Stimulated activated CD8-positive, alpha-beta memory T cell treated with anti-CD3 and anti-CD28 coated beads, Interleukin-12 subunit alpha, Interleukin-12 subunit beta, amount 100 ng/mL, for 1 hour (primary cell): ENCODE results near the gene TBCC.
"Not testable (repeated sequence)": the region's sequence is repeated elsewhere in the genome, so short reads cannot be mapped to it uniquely, and the experiment has no call there.

Experiments used
- DNase-seq: peaks from one replicate; pipeline ENCODE4 v3.0.0-alpha.2; 2020; ENCODE audit warnings: low read depth

The TBCC gene, protein sequence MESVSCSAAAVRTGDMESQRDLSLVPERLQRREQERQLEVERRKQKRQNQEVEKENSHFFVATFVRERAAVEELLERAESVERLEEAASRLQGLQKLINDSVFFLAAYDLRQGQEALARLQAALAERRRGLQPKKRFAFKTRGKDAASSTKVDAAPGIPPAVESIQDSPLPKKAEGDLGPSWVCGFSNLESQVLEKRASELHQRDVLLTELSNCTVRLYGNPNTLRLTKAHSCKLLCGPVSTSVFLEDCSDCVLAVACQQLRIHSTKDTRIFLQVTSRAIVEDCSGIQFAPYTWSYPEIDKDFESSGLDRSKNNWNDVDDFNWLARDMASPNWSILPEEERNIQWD

DNA sequence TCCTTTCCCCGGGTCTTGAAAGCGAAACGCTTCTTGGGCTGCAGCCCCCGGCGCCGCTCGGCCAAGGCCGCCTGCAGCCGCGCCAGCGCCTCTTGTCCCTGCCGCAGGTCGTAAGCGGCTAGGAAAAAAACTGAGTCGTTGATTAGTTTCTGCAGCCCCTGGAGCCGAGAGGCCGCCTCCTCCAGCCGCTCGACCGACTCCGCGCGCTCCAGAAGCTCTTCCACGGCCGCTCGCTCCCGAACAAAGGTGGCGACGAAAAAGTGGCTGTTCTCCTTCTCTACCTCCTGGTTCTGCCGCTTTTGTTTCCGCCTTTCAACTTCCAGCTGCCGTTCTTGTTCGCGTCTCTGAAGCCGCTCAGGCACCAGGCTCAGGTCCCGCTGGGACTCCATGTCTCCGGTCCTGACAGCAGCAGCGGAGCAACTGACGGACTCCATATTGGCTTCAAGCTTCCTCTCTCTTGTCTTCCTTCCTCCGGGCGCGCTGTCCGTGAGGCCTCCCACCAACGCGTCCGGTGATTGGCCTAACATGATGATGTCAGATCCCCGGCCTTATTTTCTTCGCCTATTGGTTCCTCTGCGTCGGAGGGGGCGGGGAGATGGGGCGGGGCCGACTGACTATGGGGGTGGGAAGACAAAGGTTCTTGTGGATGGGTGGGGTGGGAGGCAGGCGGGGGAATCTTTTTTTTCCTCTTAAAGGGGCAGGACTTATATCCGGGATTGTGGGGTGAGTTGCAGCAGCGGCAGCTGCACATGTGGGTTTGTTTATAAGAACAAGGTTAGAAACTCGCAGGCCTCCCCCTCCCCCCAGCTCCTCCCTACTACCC is at the start of gene TBCC:
Gene TBCC (minus strand): TSS at position 464 of the 823 bp plus-strand sequence. CDS start 30 bp downstream, at position 434.
- peak; percentile 90 for DNase-seq

DNA sequence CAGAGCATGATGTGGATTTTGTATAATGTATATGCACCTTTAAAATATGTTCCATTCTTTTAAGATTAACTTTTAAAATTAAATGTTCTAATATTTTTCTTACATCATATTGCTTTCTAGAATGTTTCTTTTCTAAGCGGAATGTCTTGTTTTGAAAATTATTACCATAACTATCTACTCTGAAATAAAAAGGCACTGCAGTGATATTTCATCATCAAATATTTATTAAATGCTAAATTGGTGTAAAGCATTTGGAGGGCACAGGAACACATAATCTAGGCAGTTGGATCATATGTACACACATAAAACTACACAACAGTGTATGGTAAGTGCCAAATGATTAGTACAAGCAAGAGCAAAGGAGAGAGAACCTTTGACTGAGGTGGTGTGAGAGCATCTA is 49.7 kb upstream of the TBCC start:
- DNase-seq = no peak

DNA sequence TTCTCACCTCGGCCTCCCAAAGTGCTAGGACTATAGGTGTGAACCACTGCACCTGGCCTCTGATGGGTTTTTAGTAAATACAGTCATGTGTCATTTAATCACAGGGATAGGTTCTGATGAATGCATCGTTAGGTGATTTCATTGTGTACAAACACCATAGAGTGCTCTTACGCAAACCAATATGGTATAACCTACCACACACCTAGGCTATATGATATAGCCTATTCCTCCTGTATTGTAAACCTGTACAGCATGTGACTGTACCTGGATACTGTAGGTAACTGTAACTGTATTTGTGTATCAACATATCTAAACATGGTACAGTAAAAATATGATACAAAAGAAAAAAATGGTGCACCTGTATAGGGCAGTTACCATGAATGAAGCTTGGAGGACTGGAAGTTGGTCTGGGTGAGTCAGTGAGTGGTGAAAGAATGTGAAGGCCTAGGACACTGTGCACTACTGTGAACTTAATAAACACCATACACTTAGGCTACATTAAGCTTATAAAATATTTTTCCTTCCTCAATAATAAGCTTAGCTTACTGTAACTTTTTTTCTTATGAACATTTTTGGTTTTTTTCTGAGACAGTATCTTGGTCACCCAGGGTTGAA is 45.9 kb upstream of the TBCC start:
- DNase-seq = no peak

DNA sequence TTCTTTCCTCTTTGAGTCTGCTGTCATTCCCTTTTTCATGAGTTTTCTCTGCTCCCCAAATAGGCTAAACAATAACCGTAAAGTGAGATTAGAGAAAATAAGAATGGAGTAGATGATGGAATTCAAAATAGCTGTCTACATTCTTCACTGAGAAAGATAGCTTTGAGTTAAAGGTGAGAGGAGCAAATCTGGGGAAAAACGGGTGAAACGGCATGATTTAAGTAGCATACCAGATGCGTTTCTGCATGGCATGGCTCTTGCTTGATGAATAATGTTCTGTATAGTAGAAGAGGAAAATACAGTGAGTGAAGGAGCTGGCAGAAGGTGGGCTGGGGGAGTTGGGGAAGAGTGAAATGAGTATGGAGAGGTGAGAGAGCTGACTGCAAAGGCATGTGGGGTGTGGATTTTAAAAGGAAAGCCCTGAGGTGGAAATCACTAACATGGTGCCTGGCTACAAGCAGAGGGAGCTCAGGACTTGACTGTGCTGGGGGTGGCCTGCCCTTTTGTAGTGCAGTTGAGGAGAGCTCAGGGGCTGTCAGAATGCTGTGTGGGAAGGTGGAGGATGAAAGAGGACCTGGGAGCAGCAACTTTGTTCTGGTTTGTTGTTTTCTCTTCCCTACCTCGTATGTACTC is 44.8 kb upstream of the TBCC start:
- no peak for DNase-seq

DNA sequence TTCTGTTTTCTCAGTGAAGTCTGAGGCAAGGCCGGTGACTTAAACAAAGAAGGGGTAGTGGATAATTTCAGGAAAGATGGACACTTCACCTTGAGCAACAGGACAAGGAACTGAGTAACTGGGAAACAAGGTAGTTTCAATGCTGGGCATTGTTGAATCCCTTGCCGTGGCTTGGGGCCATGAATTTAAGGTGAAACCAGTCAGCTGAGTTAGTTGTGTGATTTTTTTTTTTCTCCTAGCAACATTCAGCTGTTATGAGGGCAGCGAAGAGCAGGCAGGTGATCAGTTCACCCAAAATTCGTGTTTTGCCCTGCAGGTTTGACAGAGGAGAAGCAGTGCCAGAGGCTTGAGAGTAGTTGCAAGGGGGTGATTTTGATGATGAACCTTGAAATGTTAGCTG is 42.8 kb upstream of the TBCC start:
- no peak for DNase-seq

DNA sequence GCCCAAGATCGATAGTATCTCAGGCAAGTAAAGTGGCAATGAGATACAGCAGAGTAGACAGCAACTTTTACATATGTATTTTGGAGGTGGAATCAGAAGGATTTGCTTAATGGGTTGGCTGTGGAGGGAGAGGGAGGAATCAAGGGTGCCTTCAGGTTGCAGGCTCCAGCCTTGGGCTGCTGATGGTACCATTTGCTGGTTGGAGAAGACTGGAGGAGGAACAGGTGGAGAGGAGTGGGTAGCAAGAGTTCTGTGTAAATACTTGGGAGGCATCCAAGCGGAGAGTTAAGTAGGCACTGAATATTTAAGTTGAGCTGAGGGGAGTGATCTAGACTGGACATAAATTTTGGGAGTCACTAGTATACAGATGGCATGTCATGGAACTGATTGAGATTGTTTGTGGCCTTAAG is 41.2 kb upstream of the TBCC start:
- no peak for DNase-seq

DNA sequence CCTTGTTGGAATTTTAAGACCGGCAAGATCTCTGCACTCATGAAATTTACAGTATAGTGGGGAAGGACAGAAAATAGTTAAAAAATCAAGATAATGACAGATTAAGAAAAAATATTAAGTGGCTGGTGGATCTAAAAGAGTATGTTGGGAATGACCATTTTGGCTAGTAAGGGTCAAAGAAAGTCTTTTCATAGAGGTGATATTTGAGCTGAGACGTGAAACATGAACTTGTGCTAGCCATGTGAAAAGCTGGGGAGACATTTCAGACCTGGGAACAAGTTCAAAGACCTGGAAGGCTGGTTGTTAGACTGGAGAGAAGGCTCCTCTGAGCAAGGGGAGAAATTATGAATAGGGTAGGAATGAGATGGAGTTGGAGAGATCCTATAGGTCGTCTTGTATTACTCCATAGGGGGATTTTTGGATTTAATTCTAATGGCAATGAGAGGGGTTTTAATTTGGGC is 40.7 kb upstream of the TBCC start:
- DNase-seq = no peak

DNA sequence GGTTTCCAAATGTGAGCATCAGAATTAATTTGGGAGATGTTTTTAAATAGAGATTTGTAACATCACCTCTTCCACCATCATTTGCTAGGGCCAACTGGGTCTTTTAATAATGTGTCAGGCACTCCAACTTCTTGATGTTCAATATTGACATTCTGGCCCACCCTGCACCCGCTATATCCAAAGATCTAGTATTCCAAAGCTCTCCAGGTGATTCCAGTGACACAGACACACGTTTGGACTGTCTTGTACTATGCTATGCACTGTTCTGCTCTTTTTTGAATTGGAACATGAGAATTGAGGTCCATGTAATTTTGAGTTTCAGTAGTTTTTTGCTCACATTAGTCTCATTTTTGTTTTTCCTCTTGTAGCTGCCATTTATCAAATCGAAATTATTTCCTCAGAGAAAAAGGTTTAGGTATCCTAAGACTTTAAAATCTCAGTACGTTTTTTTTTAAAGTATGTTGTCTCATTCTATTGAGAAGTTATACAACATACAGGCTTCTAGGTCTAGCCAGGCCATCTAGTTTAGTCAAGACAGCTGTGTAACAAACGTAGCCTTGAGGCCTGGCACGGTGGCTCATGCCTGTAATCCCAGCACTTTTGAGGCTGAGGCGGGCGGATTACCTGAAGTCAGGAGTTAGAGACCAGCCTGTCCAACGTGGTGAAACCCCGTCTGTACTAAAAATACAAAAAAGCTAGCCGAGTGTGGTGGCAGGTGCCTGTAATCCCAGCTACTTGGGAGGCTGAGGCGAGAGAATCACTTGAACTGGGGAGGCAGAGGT is 39.0 kb upstream of the TBCC start:
- DNase-seq = no peak

DNA sequence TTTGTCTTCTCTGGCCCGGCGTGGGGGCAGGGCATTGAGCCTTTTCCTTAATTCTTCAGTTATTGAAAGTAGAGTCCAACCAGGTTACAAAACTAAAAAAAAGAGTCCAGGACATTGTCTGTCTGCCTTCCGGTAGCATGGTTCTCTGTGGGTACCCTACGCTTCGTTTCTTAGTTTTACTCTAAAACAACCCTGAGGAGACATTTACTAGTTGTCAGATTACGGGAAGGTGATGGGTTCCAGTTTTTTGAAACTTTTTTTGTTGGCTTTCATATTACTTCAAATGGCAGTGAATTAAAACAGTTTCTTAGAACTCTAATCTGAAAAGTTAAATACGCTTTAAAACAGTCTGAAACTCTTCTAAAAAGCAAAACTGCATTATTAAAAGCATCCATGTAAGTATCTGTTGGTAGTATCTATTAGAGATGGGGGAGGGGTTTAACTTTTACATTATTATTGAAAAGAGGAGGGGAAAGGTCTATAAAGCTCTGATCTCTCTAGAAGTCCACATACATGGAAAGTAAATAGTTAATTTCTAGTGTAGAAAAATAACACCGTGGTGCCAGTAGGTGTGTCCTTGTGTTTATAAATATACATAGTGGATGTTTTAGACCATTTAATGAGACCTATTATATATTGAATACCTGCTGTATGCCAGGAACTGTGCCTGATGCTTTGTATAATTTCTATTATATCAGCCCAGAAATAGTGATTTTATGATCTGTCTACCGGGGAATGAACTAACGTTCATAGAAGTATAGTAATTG is 38.2 kb upstream of the TBCC start:
- no peak for DNase-seq

DNA sequence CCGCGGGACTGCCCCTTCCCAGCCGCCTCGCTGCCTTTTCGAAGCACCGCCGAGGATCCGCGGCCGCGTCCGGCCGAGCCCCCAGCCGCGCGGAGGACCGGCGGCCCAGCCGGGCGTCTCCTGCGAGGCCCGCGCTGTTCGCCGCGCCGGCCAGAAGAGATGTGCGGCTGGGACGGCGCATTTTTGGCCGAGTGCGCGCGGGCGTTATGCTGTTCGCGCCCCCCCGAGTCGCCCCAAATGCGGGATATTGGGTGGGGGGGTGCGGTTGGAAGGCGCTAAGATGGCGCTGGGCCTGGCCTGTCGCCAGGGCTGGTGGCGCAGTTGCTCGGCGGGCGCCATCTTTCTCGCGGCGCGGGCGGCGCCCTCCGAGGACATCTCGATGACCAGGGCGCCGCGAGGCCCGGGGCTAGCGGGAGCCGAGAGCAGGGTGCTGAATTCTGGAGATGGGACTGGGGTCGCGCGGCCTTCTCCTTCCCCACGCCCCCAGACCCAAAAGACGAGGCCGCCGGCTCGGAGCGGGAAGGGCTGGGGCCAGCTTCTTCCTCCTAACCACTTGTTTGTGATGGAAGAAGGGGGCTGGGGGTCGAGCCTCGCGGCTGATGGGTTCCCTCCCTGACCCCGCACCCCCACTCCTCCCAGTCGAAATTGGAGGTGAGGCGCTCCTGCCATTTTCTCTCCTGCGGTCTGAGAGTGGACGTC is 37.4 kb upstream of the TBCC start:
- peak; percentile 63 for DNase-seq

DNA sequence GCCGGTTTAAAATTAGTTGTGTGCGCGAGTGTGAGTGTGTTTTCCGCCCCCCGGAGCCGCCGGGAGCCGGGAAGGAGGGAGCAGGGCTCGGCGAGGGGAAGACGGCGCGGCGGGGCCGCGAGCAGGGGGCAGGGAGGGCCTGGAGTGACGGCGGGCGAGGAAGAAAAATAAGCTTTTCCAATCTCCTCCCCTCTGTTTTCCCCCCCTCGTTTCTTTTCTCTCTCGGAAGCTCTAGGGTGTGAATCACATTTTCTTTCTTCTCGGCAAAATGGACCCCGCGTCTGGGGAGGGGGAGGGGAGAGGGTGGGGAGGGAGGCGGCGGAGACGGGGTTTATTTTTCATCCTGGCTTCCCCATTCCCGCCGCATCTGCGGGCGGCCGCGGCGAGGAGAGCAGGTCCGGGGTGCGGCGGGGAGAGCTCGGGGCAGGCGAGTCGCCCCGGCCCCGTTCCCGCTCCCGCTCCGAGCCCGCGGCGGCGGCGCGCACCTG is 36.8 kb upstream of the TBCC start:
- peak; percentile 55 for DNase-seq

DNA sequence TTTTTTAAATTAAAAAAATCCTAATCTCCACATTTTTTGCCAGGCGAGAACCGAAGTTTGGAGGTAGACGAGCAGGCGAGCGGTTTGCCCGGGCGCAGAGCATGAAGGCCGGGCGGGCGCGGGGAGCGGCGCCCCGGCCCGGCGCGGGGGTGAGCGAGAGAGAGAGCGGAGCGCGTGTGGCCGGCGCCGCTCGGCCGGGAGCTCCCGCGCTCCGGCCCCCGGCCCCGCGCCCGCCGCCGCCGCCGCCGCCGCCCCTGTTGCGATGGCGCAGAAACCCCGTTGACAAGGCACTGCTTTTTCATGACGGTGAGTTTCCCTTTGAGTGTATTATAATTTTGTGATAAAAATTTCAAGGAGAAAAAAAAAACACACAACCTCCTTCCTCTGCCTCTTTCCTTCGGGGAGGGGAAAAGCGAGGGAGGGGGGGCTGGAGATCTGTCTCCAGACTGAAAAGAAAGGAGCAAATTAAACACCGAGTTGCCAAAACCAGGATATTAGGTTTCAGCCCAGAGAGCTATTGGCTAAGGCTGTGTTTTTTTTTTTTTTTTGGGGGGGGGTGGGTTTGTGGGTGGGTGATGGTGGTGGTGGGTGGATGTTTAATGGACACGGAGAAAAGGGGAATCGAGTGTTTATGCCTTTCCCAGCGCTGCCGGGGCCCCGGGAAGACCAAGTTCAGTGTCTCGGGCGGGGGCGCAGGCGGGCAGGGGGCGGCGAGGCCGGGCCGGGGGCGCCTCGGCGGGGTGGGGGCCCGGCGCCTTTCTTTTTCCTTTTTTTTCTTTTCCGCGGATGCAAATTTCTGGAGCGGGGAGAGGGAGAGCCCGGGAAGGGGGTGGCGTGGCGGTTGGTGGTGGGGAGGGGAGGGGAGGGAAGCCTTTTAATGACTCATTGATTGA is 36.1 kb upstream of the TBCC start, which contains the start of gene BICRAL:
Gene BICRAL (plus strand): TSS at position 257 of the 893 bp plus-strand sequence. CDS start 39,971 bp downstream, outside the sequence.
- DNase-seq = peak; percentile 60

DNA sequence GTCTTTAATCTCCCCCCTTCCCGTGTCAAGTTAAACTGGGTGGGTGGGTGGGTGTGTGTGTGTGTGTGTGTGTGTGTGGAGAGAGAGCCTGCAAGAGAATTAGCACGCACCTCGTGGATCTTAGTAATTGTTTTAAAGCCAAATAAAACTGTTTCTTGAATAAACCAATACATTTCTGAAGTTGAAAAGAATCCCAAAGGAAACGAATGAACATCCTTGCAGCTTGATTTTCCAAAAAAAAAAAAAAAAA is 35.6 kb upstream of the TBCC start:
- no peak for DNase-seq

DNA sequence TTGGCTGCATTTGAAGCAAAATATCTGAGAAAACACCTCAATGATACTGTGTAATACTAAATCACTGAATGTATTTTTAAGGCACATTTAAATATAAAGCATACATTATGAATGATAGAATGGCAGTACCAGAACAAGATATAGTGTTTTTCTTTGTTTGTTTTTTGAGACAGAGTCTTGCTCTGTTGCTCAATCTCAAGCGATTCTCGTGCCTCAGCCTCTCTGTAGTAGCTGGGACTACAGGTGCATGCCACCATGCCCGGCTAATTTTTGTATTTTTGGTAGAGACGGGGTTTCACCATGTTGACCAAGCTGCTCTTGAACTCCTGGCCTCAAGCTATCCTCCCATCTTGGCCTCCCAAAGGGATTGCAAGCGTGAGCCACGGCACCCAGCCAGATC is 33.6 kb upstream of the TBCC start:
- DNase-seq = no peak

DNA sequence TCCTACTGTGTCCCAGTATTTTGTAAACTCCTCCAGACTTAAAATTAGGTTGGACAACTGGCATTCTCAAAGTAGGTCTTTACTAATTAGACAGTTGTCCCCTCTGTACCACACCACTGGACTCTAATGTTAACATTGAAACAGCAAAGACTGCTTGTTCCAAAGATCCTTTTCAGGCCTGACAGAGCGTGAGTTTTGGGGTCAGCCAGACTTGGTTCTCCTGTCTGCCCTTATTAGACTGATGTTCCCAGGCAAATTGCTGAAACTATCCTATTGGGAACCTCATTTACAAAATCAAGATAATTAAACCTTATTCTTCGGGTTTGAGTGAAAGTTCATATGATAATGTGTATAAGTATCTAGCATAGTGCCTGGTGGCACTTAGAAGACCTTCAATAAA is 32.2 kb upstream of the TBCC start:
- DNase-seq = no peak

DNA sequence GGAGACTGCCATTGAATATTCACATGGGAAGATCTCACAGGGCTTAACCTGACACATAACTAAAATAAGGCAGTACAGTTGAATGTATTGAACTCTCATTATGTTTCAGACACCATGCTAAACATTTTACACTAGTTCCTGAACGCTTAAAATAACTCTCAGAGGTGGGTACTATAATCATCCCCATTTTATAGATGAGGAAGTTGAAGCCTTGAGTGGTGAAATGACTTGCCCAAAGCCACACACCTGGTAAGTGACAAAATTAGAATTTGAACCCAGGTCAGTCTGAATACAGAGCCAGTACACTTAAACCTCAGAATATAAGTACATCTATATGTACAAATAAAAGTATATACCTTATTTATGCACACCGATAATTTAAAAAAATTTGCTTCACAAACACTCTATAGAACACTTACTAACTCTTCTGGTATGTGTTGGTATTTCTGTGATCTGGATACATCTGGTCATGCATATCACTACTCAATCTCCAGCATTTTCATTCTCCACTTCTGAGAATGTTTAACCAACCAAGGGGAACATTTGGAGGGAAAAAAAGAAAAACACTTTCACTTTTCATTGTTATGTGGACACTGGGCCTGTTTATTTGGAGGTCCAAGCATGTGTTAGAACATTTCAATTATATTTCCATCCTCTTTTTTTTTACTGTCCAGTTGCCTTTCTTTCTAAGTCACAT is 31.4 kb upstream of the TBCC start:
- no peak for DNase-seq

DNA sequence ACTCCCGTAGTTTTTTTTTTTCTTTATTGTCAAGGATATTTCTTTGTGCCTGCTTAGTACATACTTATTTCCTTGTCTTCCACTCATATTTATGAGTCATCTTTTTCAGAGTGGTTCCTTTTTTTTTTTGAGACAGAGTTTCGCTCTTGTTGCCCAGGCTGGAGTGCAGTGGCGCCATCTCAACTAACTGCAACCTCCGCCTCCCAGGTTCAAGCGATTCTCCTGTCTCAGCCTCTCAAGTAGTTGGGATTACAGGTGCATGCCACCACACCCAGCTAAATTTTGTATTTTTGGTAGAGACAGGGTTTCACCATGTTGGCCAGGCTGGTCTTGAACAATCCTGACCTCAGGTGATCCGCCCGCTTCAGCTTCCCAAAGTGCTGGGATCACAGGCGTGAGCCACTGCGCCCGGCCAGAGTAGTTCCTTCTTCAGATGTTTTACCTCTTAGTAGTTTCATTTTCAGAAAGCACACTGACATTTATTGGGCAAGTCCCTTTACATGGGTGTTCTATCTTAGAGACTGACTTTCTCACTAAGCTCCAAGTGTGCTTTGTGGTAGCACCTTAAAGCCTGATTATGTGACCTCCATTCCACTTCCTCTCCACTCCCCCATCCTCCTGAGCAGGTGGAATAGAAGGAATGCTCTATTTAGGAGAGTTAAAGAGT is 29.1 kb upstream of the TBCC start:
- not testable (repeated sequence) for DNase-seq

DNA sequence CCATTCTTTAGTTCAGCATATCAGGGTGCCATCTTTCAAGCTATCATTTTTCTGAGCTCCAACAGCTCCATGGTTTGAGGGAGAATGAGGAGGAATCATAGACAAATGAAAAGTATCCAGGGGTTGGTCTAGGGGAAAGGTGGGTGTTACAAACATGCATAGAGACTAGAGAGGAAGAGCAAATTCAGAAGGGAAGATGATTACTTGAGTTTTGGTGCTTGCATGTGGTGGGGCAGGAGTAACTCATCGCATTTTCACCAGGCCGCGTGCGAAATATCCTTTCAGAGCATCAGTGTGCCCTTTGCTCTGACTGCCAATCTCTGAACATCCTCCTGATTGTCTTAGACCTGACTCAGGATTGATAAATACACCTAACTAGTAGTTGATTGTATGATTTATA is 28.3 kb upstream of the TBCC start:
- DNase-seq = no peak
